Fibroblast of skin of left quadriceps (primary cell): ENCODE results near the gene DUSP2.
"Not testable (repeated sequence)": the region's sequence is repeated elsewhere in the genome, so short reads cannot be mapped to it uniquely, and the experiment has no call there.

Source experiments
- DNase-seq, 2 experiments: peaks; one replicate each; pipeline ENCODE4 v3.0.0-alpha.2; 2013; ENCODE audit warnings: low read depth in 2 of 2

DUSP2 gene

GRCh38 chr2:96163415-96163767, 18.2 kb upstream of the DUSP2 start:
- DNase-seq = no peak

- no peak for DNase-seq
Measured at GRCh38 chr2:96161898-96162297, 16.7 kb upstream of the DUSP2 start.

GRCh38 chr2:96160366-96160765, 15.1 kb upstream of the DUSP2 start:
- not testable (repeated sequence) for DNase-seq

DNA sequence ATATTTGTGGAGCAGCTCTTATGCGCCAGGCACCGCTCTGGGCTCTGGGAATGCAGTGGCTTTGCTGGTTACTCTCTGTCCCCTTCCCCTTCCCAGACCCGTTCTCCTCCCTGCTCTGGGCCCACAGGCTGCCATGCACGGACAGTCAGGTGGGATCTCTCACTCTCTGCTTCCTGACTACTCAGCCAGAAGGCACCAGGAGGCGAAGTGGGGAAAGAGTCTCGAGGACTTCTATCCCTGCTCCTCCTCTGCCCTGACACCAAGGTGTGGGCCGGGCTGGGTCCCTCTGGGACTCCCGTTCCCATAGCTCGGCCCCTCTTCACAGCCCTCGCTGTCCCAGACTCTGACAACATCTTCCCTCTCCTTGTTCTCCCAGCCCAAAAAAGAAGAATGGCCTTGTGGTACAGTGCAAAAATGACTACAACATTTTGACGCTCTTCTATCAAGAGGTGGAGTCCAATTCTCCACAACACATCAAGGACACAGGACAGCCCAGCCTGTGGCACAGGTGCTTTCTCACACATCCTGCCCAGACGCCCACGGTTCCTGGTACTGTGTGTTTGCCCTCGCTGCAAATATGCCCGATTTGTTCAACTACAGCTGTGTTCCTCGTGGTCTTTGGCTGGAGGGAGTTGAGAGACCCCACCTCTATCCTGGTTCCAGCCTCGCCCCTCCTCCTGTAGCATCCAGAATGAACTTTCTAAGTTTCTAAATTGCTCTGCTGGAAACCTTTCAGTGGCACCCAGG, 14.0 kb upstream of the DUSP2 start:
- no peak for DNase-seq

- DNase-seq = no peak
Measured at GRCh38 chr2:96158554-96158940, 13.3 kb upstream of the DUSP2 start.

DNA sequence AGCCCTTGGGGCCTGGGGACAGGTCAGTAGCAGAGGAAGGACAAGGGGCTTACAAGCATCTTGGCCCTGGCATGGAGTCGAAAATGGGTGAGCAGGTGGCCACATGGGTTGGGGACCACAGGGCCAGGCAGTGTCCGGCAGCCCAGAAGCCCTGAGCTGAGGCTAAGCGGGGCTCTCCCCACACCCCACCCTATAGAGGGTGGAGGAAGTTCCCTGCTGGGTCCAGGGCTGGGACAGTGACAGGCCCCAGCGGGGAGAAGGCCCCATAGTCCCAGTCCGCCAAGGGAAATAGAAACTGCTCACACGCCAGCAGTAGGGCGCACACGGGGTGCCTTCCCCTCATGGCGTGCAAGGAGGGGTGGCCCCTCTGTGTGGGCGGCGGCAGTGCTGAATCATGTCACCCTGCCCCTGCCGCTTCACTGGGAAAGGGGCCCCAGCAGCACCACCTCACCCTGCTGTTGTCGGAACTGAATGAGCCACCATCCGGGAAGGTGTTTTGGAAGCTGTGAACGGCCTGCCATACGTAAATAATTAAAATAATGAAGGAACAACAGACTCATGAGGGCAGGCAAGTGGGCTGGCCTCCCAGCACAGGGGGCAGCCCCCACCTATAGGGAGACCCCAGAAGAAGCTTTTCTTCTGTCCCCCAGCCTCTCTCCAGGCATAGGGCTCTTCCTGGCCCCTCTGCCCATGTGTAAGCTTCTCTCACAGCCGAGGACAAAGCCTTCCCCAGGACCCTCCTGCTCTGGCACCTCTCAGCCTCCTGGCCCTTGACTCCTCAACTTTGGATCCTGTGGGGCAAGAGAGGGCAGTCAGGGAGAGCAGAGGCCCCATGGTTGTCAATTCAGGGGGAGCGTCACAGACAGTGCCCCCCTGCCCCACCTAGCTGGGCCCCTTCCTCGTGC, 12.7 kb upstream of the DUSP2 start:
- no peak for DNase-seq

- DNase-seq = no peak
Measured at GRCh38 chr2:96156926-96157648, 11.8 kb upstream of the DUSP2 start.

- no peak for DNase-seq
Measured at GRCh38 chr2:96156011-96156820, 11.0 kb upstream of the DUSP2 start.

DNA sequence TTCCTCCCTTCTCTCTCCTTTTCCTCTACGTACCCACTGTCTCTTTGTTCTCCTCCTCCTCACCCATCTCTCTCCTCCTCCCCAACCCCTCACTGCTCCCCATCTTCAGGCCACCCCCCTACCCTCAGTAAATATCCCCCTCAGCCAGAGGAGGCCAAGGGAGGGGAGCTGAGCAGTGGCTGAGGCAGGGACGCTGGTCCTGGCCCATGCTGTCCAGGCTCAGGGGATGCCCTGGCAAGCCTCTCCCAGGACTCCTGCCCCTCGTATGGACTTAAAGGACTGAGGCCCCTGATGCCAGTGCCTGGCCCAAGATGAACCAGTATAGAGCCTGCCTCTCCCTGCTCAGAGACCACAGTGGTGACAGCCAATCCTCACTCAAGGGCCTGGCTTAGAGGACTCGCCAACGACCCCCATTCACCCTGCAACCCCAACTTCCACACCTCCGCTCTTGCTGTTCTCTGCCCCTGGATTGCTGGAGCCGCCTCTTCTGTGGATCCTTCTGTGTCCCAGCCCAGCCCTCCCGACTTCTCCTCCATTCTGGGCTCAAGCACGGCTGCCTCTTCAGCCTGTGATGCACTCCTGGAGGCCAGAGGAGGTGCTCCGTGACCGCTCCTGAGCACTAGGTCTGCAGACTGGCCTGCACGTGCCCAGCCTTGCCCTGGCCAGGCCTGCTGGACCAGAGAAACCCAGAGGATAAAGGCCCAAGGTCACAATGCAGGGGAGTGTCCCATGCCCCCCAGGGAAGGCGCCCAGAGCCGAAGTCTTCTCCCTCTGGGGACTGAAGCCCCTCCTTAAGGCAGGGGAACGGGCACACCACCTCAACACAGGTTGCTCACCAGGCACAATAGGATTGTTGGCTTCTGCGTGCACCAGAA, 9.5 kb upstream of the DUSP2 start:
- DNase-seq = no peak

DNA sequence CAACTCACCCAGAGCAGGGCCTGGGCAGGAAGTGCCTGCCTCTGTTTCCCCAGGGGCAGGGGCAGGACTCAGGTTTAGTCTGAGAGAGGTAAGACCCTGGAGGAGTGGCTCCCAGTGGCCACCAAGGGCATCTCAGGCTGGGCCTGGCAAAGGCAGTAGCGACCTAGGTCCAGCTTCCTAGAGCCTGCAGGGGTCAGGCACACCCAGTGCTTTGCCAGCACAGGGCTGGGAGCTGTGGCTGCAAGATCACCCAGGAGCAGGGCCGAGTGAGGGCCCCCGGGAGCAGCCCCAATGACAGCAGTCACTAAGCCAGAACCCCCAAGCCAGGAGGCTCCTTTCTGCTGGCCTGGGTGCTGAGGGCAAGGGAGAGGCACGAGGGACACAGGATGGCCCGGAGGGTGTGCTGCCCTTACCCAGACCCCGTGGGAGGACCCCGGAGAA, 8.8 kb upstream of the DUSP2 start:
- DNase-seq = no peak

- no peak for DNase-seq
Measured at GRCh38 chr2:96153291-96153713, 8.1 kb upstream of the DUSP2 start.

DNA sequence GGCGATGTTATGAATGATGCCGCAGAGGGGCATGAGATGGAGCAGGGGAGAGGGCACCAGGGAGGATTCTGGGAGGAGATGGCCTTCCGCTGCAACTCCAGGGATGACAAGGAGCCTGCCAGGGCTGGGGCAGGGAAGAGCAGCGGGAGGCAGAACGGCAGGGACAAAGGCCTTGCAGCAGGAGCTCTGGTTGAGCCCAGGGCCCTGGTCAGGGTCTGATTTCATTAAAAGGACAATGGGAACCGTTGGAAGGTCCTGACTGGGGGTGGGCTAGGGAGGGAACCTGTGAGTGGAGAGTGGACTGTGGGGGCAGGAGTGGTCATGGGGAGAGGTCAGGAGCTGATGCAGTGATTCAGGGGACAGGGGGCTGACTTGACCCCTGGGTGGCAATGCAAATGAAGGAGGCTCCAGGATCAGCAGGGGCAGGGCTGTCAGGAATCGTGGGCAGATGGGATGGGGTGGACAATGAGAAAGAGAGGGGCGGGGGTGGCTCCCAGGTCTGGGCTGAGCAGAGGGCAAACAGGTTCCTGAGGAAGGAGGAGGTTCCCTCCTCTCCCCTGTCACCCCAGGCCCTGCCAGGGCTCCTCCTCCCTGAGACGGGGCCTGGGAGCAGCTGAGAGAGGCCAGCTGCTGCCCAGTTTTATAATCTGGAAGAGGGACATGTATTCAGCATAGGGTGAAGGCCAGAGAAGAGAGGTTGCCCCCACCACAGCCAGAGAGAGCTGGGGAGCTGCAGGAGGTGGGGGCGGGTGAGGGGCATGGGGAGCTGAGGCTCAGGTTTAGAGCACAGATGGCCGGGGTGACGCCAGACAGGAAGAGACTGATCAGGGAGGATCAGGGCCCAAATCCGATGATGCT, 7.3 kb upstream of the DUSP2 start:
- no peak for DNase-seq

GRCh38 chr2:96151595-96152303, 6.5 kb upstream of the DUSP2 start:
- no peak for DNase-seq

DNA sequence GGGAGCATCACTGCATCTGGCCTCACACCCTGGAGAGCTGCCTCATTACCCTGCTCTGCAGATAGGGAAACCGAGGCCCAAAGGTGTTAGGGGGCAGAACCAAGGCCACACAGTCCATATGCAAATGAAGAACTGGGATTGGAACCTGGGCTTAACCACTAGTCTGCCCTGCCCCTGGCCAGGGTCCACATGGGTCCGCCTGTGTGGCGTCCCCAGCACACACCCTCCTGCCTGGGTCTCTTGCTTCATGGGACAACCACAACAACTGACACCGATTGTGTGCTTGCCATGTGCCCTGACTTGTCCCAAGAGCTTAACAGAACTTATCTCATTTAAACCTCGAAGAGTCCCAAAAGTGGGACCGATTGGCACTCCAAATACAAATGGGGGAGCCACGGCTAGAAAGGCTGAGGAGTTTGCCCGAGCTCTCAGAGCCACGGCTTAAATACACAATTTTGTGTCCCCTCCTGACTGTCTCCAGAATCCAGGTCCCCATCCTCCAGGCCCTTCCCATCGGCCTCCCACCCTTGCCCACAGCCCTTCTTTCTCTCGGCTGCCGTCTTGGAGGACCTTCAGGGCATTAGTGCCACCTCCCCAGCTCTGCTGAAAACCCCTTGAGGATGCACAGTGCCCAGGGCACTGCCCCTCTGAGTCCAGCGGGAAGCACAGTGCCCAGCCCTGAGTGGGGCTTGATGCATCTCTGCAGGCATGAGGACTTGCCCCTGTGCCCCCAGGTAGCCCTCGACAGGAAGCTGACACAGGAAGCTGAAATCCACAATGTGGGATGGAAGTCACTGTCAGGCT, 5.8 kb upstream of the DUSP2 start:
- no peak for DNase-seq

DNA sequence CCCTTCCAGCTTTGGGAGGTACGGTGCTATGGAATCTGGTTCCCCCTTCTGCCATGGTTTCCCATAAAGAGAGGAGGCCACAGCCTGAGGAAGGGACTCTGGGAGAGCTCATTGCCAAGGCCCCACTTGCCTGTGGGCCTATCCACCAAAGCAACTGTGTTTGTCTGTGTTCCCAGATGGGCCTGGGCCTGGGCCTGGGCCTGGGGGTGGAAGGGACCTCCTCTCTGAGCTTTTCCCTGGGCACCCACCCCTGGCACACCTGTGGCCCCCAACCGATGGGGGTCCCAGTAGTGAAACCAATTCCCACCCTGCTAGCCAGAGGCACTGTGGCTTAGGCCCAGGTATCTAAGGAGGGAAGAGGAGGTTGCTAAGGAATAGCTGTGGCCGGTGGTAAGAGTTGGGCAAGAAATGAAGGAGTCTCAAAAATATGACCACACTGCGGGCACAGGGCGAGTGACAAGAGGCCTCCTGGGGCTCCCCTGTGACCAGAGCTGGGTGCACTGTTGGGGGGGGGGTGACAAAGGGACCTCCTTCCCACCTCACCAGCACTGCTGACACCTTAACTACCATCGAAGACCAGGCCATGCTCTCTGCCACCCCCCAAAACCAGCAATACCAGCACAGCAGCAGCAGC, 4.9 kb upstream of the DUSP2 start:
- no peak for DNase-seq

DNA sequence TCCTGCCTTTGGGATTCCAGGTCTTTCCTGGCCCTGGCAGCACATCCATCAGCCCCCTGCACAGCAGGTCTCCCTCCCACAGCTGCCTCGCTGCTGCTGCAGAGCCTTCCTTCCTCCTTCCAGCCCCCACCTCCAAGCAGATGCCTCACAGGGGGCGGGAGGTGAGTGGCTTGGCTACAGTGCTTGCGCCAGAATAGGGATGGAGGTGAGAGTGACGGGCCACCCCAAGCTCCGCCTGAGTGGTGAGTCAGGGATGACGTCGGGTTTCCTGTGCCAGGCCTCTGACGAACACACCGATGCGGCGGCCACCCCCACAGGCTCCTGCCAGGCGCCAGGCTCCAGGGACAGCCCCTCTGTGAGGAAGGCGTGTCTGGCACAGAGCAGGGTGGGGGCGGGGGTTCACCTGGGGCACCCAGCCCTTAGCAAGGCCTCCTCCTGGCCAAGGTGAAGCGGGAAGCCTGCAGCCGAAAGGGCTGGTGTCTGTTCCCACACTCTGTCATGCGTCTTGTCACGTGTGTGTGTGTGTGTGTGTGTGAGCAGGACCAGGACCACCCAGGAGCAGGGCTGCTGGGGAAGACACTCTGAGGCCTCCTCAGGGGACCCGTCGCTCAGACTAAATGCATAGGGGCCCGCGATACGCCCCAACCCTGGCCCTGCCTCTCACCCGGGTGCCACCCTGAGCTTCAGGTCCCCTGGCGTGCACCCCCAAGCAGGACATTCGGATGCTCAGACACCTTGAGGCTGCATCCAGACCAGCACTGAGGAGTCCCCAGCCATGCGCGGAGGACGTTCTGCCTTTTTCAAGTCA, 3.4 kb upstream of the DUSP2 start:
- peak; percentile 57 to 60 for DNase-seq
